ENCODE measurements around the gene CARD11.
A peak's percentile ranks its signal among the peaks of the same experiment; 100 is the strongest.

Gene CARD11

DNA sequence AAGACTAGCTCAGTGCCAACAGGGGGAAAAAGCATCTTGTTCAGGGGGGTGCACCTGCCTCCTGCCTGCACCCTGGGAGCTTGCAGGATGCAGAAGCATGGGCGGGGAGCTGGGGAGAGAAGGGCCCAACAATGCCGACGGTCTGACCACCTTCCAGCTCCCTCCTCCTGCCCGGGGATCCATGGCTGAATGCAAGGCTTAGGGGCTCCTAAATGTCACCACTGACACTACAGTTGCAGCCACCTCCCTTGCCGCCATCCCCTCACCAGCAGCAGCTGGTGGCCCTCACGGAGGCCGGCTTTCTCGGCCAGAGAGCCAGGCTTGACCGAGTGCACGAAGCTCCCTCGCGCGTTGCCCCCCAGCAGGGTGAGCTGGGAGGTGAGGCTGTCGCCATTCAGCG lies 120.8 kb downstream of the CARD11 start:
- Histone ChIP-seq H3K27me3 (ENCODE audit: insufficient read depth, low read length, poor library complexity, severe bottlenecking) (no peaks in the 10 kb centered on the region), H3K36me3 (ENCODE audit: insufficient read depth, low read length) (peaks cover 11% of the 10 kb centered on the region; the same call in 1 of the 2 replicates), H3K4me3 (ENCODE audit: low read length, poor library complexity, severe bottlenecking) (no peak overlapping the region), H3K9ac (ENCODE audit: low read depth, low read length, poor library complexity, severe bottlenecking) (no peak overlapping the region), H3K79me2 (ENCODE audit: insufficient read depth, low read length) (no peaks in the 10 kb centered on the region), H3F3A (ENCODE audit: low read depth) (no peaks in the 10 kb centered on the region), H4K20me1 (ENCODE audit: insufficient read depth, low read length, poor library complexity, severe bottlenecking) (no peaks in the 10 kb centered on the region), H3K4me2 (ENCODE audit: low read depth, low read length, poor library complexity, severe bottlenecking) (no peak overlapping the region), H3K4me1 (ENCODE audit: insufficient read depth, low read length, poor library complexity, severe bottlenecking) (no peaks in the 10 kb centered on the region), H3K9me2 (replicated peaks; ENCODE audit: low read depth, low read length) (no peaks in the 10 kb centered on the region), H3K9me3 (ENCODE audit: insufficient read depth, low read depth, low read length) (no peaks in the 10 kb centered on the region), H2AFZ (ENCODE audit: low read length) (no peak overlapping the region)
- TF ChIP-seq, protein P1, sequence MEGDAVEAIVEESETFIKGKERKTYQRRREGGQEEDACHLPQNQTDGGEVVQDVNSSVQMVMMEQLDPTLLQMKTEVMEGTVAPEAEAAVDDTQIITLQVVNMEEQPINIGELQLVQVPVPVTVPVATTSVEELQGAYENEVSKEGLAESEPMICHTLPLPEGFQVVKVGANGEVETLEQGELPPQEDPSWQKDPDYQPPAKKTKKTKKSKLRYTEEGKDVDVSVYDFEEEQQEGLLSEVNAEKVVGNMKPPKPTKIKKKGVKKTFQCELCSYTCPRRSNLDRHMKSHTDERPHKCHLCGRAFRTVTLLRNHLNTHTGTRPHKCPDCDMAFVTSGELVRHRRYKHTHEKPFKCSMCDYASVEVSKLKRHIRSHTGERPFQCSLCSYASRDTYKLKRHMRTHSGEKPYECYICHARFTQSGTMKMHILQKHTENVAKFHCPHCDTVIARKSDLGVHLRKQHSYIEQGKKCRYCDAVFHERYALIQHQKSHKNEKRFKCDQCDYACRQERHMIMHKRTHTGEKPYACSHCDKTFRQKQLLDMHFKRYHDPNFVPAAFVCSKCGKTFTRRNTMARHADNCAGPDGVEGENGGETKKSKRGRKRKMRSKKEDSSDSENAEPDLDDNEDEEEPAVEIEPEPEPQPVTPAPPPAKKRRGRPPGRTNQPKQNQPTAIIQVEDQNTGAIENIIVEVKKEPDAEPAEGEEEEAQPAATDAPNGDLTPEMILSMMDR (conservative IDR thresholded peaks at IDR 0.05; ENCODE audit: low read length): no peak
- no peak for TF ChIP-seq EZH2phosphoT487 (IDR thresholded peaks at IDR 0.05; ENCODE audit: borderline replicate concordance)

DNA sequence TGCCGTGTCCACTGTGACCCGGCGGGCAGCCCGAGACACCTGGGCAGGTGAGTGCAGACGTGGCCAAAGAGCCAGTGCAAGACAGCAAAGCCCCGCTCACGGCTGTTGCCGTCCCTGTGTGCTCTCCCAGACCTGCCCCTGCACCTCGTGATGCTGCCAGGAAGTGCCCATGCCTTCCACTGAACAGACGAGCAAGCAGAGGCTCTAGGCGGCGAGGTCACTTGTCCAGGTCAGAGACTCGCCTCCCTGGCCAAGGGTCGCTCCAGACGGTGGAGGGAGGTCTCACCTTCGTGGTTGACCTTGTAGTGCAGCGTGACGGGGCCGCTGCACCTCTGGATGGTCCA lies 121.3 kb downstream of the CARD11 start:
- no peak overlapping the region for H2AFZ ChIP-seq (ENCODE audit: low read length)
- no peaks in the 10 kb centered on the region for H4K20me1 ChIP-seq (ENCODE audit: insufficient read depth, low read length, poor library complexity, severe bottlenecking)
- no peaks in the 10 kb centered on the region for H3K4me1 ChIP-seq (ENCODE audit: insufficient read depth, low read length, poor library complexity, severe bottlenecking)
- peaks cover 11% of the 10 kb centered on the region; the same call in 1 of the 2 replicates for H3K36me3 ChIP-seq (ENCODE audit: insufficient read depth, low read length)
- H3K4me3 ChIP-seq (ENCODE audit: low read length, poor library complexity, severe bottlenecking): no peak overlapping the region
- TF ChIP-seq, protein P1 (conservative IDR thresholded peaks at IDR 0.05; ENCODE audit: low read length): no peak
- no peak for TF ChIP-seq EZH2phosphoT487 (IDR thresholded peaks at IDR 0.05; ENCODE audit: borderline replicate concordance)
- H3F3A ChIP-seq (ENCODE audit: low read depth): no peaks in the 10 kb centered on the region
- H3K9ac ChIP-seq (ENCODE audit: low read depth, low read length, poor library complexity, severe bottlenecking): no peak overlapping the region
- H3K79me2 ChIP-seq (ENCODE audit: insufficient read depth, low read length): no peaks in the 10 kb centered on the region
- no peaks in the 10 kb centered on the region for H3K9me2 ChIP-seq (replicated peaks; ENCODE audit: low read depth, low read length)
- H3K4me2 ChIP-seq (ENCODE audit: low read depth, low read length, poor library complexity, severe bottlenecking): no peak overlapping the region
- H3K9me3 ChIP-seq (ENCODE audit: insufficient read depth, low read depth, low read length): no peaks in the 10 kb centered on the region
- H3K27me3 ChIP-seq (ENCODE audit: insufficient read depth, low read length, poor library complexity, severe bottlenecking): no peaks in the 10 kb centered on the region

DNA sequence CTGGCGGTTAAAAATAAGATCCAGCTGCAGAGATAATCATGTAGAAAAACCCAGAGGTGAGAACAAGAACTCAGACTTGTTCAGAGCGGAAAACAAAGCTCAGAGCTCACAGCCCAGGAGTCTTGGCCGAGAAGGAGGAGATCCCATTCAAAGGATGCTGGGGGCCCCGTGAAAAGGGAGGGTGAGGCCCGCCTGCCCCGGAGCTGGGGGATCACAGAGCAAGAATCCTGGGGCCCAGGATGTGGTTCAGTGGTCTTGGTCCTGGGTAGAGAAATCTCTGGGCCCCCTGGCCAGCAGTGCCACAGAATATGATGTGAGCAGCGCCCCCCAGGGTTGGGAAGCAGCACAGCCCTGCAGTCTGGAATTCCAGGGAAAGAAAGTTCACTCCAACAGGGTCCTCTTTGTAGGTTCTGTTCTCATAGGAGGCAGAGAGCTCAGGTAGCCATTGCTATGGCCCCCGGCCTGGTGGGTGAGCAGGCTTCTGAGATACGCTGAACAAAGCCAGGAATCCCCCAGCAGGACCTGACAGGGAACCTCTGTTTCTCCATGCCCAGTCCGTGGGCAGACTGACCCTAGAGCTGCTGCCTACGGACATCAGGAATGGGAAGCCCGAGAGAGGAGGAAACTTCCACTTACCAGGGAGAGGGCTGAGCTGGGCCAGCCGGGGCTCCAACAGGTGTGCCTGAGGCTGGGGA lies 121.9 kb downstream of the CARD11 start:
- H3F3A ChIP-seq (ENCODE audit: low read depth): no peaks in the 10 kb centered on the region
- no peaks in the 10 kb centered on the region for H3K79me2 ChIP-seq (ENCODE audit: insufficient read depth, low read length)
- H3K36me3 ChIP-seq (ENCODE audit: insufficient read depth, low read length): peaks cover 11% of the 10 kb centered on the region; the same call in 1 of the 2 replicates
- H3K4me3 ChIP-seq (ENCODE audit: low read length, poor library complexity, severe bottlenecking): no peak overlapping the region
- H3K9me3 ChIP-seq (ENCODE audit: insufficient read depth, low read depth, low read length): no peaks in the 10 kb centered on the region
- no peak overlapping the region for H3K9ac ChIP-seq (ENCODE audit: low read depth, low read length, poor library complexity, severe bottlenecking)
- no peaks in the 10 kb centered on the region for H3K4me1 ChIP-seq (ENCODE audit: insufficient read depth, low read length, poor library complexity, severe bottlenecking)
- no peaks in the 10 kb centered on the region for H3K27me3 ChIP-seq (ENCODE audit: insufficient read depth, low read length, poor library complexity, severe bottlenecking)
- no peaks in the 10 kb centered on the region for H3K9me2 ChIP-seq (replicated peaks; ENCODE audit: low read depth, low read length)
- H4K20me1 ChIP-seq (ENCODE audit: insufficient read depth, low read length, poor library complexity, severe bottlenecking): no peaks in the 10 kb centered on the region
- H2AFZ ChIP-seq (ENCODE audit: low read length): no peak overlapping the region
- no peak for TF ChIP-seq EZH2phosphoT487 (IDR thresholded peaks at IDR 0.05; ENCODE audit: borderline replicate concordance)
- TF ChIP-seq, protein P1 (conservative IDR thresholded peaks at IDR 0.05; ENCODE audit: low read length): peak; percentile 48
- H3K4me2 ChIP-seq (ENCODE audit: low read depth, low read length, poor library complexity, severe bottlenecking): no peak overlapping the region
